ENCODE data around the gene HIF3A. TPM values are rescaled to one million over a fixed set of nuclear protein-coding genes. Genes with fewer than 3 reads are reported as not detected.

HIF3A gene
- total and polyA plus RNA-seq, 12 donors = 2.7 to 69.0 (median 24.0) TPM

GRCh38 chr19:46351241-46352041 lies 54.6 kb downstream of the HIF3A start:
- Histone ChIP-seq H3K9me3 (replicated peaks in 1 of 3) (no peaks in the 10 kb centered on the region), H3K4me3 (no peak overlapping the region), H3K4me1 (replicated peaks in 1 of 2) (peaks cover 35 to 61% of the 10 kb centered on the region in 2 donors), H3K27ac (peak overlapping the region in 4 of 5 donors; percentile 36 to 82 (median 76)), H3K36me3 (replicated peaks in 1 of 2) (peaks cover 0 to 19% of the 10 kb centered on the region in 2 donors), H3K27me3 (no peaks in the 10 kb centered on the region)
- intact Hi-C loops (cut with DNase I) = no loop called here
- peak in 6 of 7 donors; percentile 61 to 79 (median 74) for DNase-seq
- TF ChIP-seq CTCF (IDR thresholded peaks at IDR 0.05) (no peak), POLR2A (IDR thresholded peaks at IDR 0.05) (no peak)
- WGBS, 4 donors = 24 to 31% (median 25%) methylated on average over 11 to 18 of the region's 18 CpGs

- DNase-seq = peak in 1 of 7 donors; percentile 24
Measured at GRCh38 chr19:46353730-46354528, 57.1 kb downstream of the HIF3A start.

GRCh38 chr19:46355234-46356148 lies 58.6 kb downstream of the HIF3A start:
- H3K4me1 ChIP-seq (replicated peaks in 1 of 2) = peaks cover 16 to 43% of the 10 kb centered on the region in 2 donors
- peak overlapping the region in 2 of 5 donors; percentile 62 to 76 for H3K27ac ChIP-seq
- H3K36me3 ChIP-seq (replicated peaks in 1 of 2) = peaks cover 0 to 26% of the 10 kb centered on the region in 2 donors
- 63 to 82% (median 74%) methylated on average over 7 to 23 of the region's 23 CpGs for WGBS, 4 donors
- no peaks in the 10 kb centered on the region for H3K27me3 ChIP-seq
- no peaks in the 10 kb centered on the region for H3K9me3 ChIP-seq (replicated peaks in 1 of 3)
- TF ChIP-seq CTCF (IDR thresholded peaks at IDR 0.05) = no peak
- TF ChIP-seq POLR2A (IDR thresholded peaks at IDR 0.05) = no peak
- intact Hi-C loops (cut with DNase I) = no loop called here
- no peak overlapping the region for H3K4me3 ChIP-seq
- peak; percentile 36 to 78 (median 67) for DNase-seq

More at GRCh38 chr19:46353730-46354528, 57.1 kb downstream of the HIF3A start:
- no peaks in the 10 kb centered on the region for H3K27me3 ChIP-seq
- no peak overlapping the region for H3K4me3 ChIP-seq
- peak overlapping the region in 1 of 5 donors; percentile 13 for H3K27ac ChIP-seq
- H3K4me1 ChIP-seq (replicated peaks in 1 of 2) = peaks cover 27 to 58% of the 10 kb centered on the region in 2 donors
- H3K36me3 ChIP-seq (replicated peaks in 1 of 2) = peaks cover 0 to 26% of the 10 kb centered on the region in 2 donors
- H3K9me3 ChIP-seq (replicated peaks in 1 of 3) = no peaks in the 10 kb centered on the region
- 92 to 95% (median 94%) methylated on average over 16 to 28 of the region's 28 CpGs for WGBS, 4 donors
- TF ChIP-seq CTCF (IDR thresholded peaks at IDR 0.05) (no peak), POLR2A (IDR thresholded peaks at IDR 0.05) (no peak)
- intact Hi-C loops (cut with DNase I) = no loop called here
